KOPT-K1 (cell line): ENCODE results near the gene KRTAP4-16.
"Not testable (repeated sequence)": the region's sequence is repeated elsewhere in the genome, so short reads cannot be mapped to it uniquely, and the experiment has no call there.

Experiments used
- H3K27ac ChIP-seq: fragments of 200-600 bp; sonication (generic); 2 replicates; pipeline ENCODE4 v1.5.1; 2016; ENCODE audit warnings: antibody characterized with exemption, mild to moderate bottlenecking, low read depth, low read length; ENCODE audit not compliant: poor library complexity, severe bottlenecking
- H3K36me3 ChIP-seq: fragments of 200-600 bp; sonication (generic); 2 replicates; pipeline ENCODE4 v1.5.1; 2017; ENCODE audit warnings: antibody characterized with exemption, mild to moderate bottlenecking, low read length, moderate library complexity; ENCODE audit not compliant: insufficient read depth
- H3K9me3 ChIP-seq: fragments of 200-600 bp; sonication (generic); 2 replicates; pipeline ENCODE4 v1.5.1; 2017; ENCODE audit warnings: antibody characterized with exemption, low read length, mild to moderate bottlenecking; ENCODE audit not compliant: insufficient read depth, poor library complexity, severe bottlenecking

The KRTAP4-16 gene

GRCh38 chr17:41067281-41067680 is 34.7 kb downstream of the KRTAP4-16 start:
- Histone ChIP-seq H3K9me3 (no peaks in the 10 kb centered on the region), H3K36me3 (no peaks in the 10 kb centered on the region), H3K27ac (no peak overlapping the region)

GRCh38 chr17:41065829-41066624 is 36.0 kb downstream of the KRTAP4-16 start, which contains the start of gene KRTAP2-4:
Gene KRTAP2-4 (minus strand): TSS chr17:41065879. CDS start chr17:41065845, 34 bp downstream.
- Histone ChIP-seq H3K27ac (no peak within 1 kb of the TSS), H3K9me3 (no peaks in the 10 kb centered on the region), H3K36me3 (no peaks in the 10 kb centered on the region)

GRCh38 chr17:41065016-41065689 is 36.9 kb downstream of the KRTAP4-16 start:
- H3K36me3 ChIP-seq, H3K27ac ChIP-seq, H3K9me3 ChIP-seq: not testable (repeated sequence)

- Histone ChIP-seq H3K27ac (no peak overlapping the region), H3K36me3 (no peaks in the 10 kb centered on the region), H3K9me3 (no peaks in the 10 kb centered on the region)
Measured at GRCh38 chr17:41064301-41064700, 37.7 kb downstream of the KRTAP4-16 start.

- Histone ChIP-seq H3K36me3 (no peaks in the 10 kb centered on the region), H3K27ac (no peak overlapping the region), H3K9me3 (no peaks in the 10 kb centered on the region)
Measured at GRCh38 chr17:41063449-41063848, 38.6 kb downstream of the KRTAP4-16 start.

GRCh38 chr17:41061964-41062363 is 40.0 kb downstream of the KRTAP4-16 start:
- H3K27ac ChIP-seq: no peak overlapping the region
- H3K9me3 ChIP-seq: peaks cover 5% of the 10 kb centered on the region
- no peaks in the 10 kb centered on the region for H3K36me3 ChIP-seq

GRCh38 chr17:41060052-41060604 is 41.9 kb downstream of the KRTAP4-16 start, which contains the start of gene KRTAP2-3:
Gene KRTAP2-3 (minus strand): TSS chr17:41060114. CDS start chr17:41060050, 64 bp downstream.
- Histone ChIP-seq H3K27ac (no peak within 1 kb of the TSS), H3K9me3 (peaks cover 5% of the 10 kb centered on the region), H3K36me3 (no peaks in the 10 kb centered on the region)

GRCh38 chr17:41059276-41060051 is 42.5 kb downstream of the KRTAP4-16 start:
- H3K36me3 ChIP-seq, H3K27ac ChIP-seq, H3K9me3 ChIP-seq: not testable (repeated sequence)

- Histone ChIP-seq H3K36me3 (no peaks in the 10 kb centered on the region), H3K27ac (no peak overlapping the region), H3K9me3 (peaks cover 5% of the 10 kb centered on the region)
Measured at GRCh38 chr17:41058741-41059140, 43.3 kb downstream of the KRTAP4-16 start.

- Histone ChIP-seq H3K27ac (no peak overlapping the region), H3K36me3 (no peaks in the 10 kb centered on the region), H3K9me3 (peaks cover 5% of the 10 kb centered on the region)
Measured at GRCh38 chr17:41057547-41057946, 44.5 kb downstream of the KRTAP4-16 start.

GRCh38 chr17:41055130-41055529 is 46.9 kb downstream of the KRTAP4-16 start, which contains the start of gene KRTAP2-2:
Gene KRTAP2-2 (minus strand): TSS chr17:41055230. CDS start chr17:41055211, 19 bp downstream.
- H3K36me3 ChIP-seq, H3K9me3 ChIP-seq, H3K27ac ChIP-seq: not testable (repeated sequence)

- H3K9me3 ChIP-seq, H3K36me3 ChIP-seq, H3K27ac ChIP-seq: not testable (repeated sequence)
Measured at GRCh38 chr17:41054556-41054955, 47.5 kb downstream of the KRTAP4-16 start.

- Histone ChIP-seq H3K36me3 (no peaks in the 10 kb centered on the region), H3K9me3 (peaks cover 5% of the 10 kb centered on the region), H3K27ac (no peak overlapping the region)
Measured at GRCh38 chr17:41054025-41054424, 48.0 kb downstream of the KRTAP4-16 start.

- H3K9me3 ChIP-seq: peaks cover 4% of the 10 kb centered on the region
- no peaks in the 10 kb centered on the region for H3K36me3 ChIP-seq
- H3K27ac ChIP-seq: no peak overlapping the region
Measured at GRCh38 chr17:41052566-41052965, 49.4 kb downstream of the KRTAP4-16 start.
